Measurements from ENCODE around the gene USP6.
"Not testable (repeated sequence)": the region's sequence is repeated elsewhere in the genome, so short reads cannot be mapped to it uniquely, and the experiment has no call there.

DNA sequence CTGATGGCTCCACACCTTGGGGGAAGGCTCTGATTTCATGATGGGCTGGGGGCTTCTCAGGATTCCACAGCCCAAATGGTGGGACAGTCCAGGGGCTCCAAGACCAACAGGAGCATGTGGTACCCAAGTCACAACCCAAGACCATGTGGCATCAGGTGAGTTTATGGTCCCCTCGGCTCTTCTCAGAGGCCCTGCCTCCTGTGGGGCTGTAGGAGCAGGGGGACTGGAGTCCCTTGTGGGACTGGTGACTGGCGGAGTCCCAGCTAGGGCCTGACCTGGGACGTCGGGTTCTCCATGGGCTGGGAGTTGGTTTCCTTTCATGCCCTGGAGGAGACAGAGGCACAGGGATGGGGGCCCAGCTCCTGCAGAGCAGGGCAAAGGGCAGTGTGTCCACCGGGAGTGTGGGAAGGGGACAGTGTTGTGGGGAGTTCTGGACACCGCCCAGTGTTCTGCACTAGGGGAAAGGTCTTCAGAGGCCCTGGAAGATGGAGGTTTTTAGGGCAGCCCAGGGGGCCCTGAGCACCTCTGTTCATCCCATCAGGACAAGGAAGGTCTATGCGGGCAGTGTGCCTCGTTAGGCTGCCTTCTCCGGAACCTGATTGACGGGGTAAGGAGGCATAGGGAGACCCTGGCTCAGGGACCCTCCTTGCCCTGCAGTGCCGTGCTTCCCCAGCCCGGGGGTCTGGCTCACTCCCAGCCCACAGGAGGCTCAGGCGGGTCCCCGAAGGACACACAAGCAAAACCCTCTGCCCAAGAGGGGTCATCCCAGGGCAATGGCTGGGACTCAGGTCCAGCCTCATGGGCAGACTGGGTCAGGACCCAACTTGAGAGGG, 21.0 kb downstream of the USP6 start:
- TF ChIP-seq EZH2 (IDR thresholded peaks at IDR 0.05; ENCODE audit: borderline replicate concordance, low read length) = not testable (repeated sequence)
- TF ChIP-seq, protein P1, sequence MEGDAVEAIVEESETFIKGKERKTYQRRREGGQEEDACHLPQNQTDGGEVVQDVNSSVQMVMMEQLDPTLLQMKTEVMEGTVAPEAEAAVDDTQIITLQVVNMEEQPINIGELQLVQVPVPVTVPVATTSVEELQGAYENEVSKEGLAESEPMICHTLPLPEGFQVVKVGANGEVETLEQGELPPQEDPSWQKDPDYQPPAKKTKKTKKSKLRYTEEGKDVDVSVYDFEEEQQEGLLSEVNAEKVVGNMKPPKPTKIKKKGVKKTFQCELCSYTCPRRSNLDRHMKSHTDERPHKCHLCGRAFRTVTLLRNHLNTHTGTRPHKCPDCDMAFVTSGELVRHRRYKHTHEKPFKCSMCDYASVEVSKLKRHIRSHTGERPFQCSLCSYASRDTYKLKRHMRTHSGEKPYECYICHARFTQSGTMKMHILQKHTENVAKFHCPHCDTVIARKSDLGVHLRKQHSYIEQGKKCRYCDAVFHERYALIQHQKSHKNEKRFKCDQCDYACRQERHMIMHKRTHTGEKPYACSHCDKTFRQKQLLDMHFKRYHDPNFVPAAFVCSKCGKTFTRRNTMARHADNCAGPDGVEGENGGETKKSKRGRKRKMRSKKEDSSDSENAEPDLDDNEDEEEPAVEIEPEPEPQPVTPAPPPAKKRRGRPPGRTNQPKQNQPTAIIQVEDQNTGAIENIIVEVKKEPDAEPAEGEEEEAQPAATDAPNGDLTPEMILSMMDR (IDR thresholded peaks at IDR 0.05; ENCODE audit: low read length) = not testable (repeated sequence)

Data from OCI-LY1 (cell line).